CMK (cell line): ENCODE results near the gene FLAD1.
A peak's percentile ranks its signal among the peaks of the same experiment; 100 is the strongest.
"Not testable (repeated sequence)": the region's sequence is repeated elsewhere in the genome, so short reads cannot be mapped to it uniquely, and the experiment has no call there.

Experiments used
- DNase-seq: peaks from one replicate; pipeline ENCODE4 v3.0.0-alpha.2; 2010; ENCODE audit warnings: low read depth

The FLAD1 gene

DNA sequence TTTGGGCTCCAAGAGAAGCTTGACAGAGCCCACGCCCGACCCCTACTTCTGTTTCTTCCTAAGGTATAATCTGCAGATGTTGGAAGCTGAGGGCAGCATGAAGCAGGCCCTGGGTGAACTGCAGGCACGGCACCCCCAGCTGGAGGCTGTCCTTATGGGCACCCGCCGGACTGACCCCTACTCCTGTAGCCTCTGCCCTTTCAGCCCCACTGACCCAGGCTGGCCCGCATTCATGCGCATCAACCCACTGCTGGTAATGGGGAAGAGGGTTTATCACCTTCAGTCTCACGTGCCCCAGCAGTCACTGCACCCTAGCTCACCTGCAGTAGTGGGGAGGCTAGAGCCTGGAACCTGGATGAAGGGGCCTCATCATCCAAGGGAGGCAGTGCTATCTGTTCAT lies 7.1 kb downstream of the FLAD1 start:
- DNase-seq, result no peak

DNA sequence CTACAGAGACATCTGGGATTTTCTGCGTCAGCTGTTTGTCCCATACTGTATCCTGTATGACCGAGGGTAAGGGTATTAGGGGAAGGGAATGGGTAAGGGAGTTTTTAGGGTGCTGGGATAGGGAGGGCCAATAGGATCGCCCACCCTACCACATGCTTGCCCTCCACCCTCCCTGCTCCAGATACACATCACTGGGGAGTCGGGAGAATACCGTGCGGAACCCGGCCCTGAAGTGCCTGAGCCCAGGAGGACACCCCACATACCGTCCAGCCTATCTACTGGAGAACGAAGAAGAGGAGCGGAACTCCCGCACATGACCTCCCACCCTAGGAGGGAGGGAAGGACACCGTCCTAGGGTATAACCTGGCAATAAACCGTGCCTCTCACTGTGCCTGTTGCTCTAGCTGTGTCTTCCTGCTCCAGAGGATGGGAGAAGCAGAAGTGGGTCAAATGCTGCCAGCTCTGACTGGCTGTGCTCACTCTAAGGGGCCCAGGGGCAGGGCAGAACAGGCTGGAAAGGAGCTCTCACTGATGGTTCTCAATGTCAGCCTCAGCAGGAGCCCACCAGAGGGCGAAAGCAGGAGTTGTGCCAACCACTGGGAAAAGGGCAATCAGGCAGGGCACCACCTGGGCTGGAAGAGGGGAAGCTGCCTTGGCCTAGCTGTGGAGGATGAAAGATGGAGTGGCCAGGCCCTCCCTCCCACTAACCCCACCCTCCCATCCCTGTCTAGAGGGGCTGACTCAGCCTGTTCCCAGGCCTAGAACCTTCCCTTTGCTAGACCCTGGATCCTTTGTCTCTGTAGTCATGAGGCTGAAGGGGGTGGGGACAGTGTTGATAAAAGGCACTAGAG lies 9.8 kb downstream of the FLAD1 start:
- DNase-seq, result no peak

DNA sequence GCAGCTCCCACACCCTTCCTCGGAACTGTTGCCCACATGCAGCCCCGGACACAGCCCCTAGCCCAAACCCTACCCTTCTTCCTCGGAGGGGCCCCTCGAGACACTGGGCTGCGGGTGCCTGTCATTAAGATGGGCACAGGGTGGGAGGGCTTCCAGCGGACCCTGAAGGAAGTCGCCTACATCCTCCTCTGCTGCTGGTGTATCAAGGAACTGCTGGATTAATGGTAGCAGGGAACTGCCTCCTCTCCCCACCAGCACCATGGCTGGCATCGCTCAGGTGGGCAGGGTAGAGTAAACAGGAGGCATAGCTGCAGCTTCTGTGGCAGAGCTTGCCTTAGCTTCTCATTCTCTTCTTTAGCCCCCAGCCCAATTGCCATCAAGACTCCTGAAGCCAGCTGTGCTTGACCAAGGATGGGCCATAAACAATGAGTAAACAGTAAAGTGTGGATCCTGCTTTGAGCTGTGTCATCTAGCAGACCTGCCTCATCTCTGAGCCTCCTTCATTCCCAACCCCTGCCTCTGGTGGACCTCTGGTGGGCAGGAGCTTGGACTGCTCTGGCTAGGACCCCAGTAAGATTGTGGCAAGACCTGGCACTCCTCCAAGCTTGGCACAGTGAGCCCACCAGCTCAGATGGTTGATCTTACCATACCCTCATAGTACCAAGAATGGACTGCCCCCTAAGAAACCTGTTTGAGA lies 10.6 kb downstream of the FLAD1 start, which contains the start of gene LENEP:
TSS of gene LENEP (plus strand) at position 15 of the 697 bp plus-strand sequence. CDS start at position 37, 22 bp downstream.
- no peak for DNase-seq

DNA sequence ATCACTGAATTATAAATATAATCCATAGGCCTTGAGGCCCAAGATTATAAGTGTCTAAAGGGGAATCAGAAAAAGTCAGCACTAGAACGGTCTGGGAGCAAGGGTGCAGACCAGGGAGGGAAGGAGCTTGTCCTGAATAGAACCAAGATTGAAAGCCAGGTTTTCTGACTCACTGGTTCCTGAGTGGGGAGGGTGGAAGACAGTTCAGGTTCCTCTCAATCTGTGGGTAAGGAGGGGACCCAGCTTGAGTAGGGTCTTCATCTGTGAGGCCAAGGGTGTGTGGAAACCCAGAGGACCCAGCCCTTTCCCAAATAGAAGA lies 11.1 kb downstream of the FLAD1 start:
- no peak for DNase-seq

DNA sequence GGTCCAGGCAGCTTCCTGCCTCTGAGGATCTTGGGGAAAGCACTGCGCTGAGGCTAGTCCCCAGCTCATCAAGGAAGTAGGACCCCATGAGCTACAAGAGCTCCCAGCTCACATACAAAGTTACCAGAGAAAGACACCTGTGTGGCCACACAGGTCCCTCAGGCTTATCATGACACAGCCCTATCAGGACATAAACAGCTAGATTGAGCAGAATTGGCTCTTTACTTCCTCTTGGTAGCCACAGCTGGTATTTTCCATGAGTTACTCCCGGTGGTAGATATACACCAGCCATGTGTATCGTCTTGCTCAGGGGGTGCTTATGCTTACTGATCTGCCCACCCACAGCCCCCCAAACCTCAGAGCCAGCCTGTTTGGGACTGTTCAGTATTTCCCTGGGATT lies 11.4 kb downstream of the FLAD1 start:
- no peak for DNase-seq

DNA sequence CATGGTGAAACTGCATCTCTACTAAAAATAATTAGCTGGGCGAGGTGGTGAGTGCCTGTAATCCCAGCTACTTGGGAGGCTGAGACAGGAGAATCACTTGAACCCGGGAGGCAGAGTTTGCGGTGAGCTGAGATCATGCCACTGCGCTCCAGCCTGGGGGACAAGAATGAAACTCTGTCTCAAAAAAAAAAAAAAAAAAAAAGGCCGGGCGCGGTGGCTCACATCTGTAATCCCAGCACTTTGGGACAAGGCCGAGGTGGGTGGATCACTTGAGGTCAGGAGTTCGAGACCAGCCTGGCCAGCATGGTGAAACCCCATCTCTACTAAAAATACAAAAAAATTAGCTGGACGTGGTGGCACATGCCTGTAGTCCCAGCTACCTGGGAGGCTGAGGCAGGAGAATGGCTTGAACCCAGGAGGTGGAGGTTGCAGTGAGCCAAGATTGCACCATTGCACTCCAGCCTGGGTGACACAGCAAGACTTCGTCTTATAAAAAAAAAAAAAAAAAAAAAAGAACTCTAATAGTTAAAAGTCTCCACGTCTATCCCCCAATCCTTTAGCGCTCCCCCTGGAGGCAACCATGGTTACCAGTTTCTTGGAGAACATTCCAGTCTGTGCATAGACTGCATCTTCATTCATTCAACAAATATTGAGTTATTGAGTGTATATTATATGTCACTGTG lies 12.3 kb downstream of the FLAD1 start:
- DNase-seq, result not testable (repeated sequence)

DNA sequence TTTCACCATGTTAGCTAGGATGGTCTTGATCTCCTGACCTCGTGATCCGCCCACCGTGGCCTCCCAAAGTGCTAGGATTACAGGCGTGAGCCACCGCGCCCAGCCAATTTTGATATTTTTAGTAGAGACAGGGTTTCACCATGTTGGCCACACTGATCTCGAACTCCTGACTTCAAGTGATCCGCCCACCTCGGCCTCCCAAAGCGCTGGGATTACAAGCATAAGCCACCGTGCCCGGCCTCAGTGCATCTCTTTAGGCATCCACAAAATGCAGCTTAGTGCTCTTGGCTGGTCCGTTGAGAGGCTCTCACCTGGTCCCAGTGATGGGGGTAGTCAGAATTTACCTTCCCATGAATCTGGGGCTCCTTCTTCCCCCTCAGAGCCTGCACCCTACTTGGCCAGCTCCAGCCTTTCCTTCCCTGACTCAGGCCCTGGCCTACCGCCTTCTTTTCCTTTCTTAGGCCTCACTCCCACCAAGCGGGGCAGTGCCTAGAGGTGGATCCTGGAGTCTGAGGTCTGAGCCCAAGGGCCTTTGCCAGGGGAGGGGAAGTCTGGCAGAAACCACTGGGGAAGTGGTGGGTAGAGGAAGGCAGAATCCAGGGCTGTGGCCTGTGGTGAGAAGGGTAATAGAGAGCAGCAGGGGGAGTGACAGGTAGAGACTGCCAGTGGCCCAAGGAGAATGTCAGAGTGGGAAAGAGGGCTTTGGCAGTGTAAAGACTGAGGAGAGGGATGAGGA lies 14.0 kb downstream of the FLAD1 start:
- no peak for DNase-seq

DNA sequence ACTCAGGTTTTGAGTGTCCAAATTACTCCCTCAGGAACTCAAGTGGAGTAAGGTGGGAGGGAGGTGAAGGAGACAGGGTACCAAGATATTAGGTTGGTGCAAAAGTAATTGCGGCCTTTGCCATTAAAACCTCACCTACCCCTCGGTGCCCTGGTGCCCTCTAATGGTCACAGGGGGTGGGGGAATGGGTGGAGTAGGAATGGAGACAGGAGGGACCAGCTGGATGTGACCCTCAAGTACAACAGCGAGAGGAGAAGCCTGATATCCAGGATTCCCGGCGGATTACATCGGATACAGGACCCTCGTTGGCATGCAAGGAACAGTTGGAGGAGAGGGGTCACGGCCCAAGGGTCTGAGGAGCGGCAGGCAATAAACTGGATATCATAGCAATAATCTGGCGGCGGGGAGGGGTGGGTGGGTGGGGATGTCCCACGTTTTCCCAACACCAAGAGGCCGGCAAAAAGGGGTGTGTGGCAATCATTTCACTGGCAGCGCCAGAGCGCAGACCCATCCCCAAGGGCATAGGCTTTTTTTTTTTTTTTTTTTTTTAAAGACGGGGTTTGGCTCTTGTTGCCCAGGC lies 15.1 kb downstream of the FLAD1 start:
- no peak for DNase-seq

DNA sequence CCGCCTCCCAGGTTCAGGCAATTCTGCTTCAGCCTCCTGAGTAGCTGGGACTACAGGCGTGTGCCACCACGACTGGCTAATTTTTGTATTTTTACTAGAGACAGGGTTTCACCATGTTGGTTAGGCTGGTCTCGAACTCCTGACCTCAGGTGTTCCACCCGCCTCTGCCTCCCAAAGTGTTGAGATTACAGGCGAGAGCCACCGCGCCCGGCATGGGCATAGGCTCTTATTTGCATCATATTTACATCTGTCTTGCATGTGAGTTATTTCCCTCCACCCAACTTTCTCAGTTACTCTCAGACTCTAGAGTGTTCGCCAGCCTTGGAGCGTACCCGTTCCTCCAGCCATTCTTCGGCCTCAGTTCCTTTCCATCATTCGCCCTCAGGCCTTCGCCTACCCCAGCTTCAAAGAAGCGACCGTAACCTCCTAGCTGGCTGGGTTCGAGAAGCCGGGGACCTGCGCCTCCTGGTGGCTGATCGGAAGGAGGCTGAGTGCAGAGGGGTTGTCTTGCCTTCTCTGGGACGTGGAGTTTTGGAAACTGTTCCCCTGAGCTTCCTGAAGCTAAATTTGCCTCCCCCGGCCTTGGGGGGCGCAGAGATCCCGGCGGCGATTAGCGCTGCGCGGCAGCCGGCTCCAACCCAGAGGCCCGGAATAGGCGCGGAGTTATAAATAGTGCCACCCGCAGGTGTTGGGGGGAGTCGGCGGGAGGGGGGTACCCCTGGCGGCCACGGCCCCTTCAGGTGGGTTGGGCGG lies 15.8 kb downstream of the FLAD1 start:
- DNase-seq, result peak; percentile 90

DNA sequence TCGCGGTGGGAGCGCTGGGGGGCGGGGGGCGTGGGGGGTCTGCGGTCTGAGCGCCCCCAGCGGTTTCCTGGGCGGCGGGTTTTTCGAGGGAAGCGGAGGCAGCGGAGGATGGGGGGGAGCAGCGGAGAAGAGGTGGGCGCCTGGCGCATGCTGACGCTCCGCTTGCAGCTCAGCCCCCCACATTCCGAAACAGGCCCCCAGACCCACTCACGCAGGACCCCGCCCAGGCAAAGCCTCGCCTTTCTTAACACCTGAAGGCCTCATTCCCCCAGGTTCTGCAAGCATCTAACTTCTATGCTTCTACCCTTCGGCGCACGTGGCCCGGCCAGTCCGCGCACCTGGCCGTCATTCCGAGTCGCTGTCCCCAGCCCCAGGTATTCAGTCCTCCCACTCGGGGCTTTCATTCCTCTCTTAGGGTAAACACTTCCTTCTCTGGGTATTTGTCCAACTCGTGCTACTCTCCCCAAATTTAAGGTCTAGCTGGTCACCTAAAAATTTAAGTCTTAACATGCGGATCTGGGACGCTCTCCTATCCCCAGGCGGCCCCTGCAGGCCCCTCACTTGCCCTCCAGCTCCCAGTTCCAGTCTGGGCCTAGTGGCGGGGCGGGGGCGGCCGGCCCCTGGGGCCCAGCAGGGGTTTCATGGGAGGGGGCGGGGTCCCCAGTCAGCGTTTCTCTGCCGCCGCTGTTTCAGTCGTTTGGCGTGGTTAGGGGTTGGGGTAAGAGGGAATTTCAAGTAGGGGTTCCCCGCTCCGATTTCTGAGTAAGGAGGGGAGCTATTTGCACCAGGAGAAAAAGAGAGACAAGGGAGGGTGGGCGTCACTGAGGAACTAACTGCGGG lies 16.6 kb downstream of the FLAD1 start:
- no peak for DNase-seq

DNA sequence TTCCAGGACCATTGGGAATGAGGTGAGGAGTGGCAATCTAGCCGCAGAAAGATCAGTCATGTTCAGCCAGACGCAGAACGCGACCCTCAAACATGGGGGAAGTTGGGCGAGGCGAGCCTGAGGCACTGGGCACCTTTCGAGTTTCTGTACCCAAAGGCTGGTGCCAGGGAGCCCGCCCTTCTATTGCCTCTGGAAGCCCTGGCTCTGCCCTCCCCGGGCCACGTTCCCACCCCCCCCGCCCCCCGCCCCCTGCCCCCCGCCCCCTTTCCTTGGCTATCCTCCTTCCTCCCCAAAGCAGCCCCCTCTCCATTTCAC lies 17.2 kb downstream of the FLAD1 start:
- DNase-seq, result no peak

DNA sequence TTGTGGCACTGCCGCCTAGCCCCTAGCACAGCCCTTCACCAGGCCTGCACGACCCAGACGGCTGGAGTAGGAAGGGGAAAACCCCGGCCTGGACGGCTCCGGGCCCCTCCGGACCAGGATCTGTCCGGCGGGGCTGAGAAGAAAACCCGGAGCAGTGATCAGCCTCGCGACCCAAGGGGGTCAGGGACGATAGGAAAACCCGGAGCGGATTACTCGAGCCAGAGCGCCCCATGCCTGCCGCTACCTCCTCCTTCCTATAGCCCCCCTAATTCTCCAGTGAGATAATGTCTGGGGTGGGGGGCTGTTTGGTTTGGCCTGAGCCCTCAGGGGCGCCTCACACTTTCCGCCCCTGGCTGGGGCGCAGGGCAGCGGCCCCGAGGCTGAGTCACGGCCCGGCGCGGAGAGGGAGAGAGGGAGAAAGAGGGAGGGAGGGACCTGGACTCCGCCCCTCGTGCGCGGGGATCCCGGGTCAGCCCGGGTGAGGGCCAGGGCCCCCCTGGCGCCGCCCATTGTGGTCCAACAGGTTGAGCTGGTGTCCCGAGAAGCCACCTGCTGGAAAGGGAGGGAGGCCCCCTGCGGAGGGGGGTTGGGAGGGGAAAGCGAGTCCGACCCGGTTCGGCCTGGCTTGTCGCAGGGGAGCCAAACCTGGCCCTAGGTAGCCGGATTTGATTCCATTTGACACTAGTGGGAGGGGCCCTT lies 17.7 kb downstream of the FLAD1 start:
- peak; percentile 93 for DNase-seq

DNA sequence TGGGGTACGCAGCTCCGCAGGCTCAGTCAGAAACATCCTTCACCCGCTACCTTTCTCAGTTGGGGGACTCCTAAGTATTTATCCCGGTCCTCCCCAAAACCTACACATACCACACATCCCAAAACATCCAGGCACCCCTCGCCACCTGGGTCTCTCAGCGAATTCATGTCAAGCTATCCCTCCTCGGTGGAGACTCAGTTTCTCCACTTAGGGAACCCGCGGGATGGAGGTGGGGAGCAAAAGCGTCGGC lies 18.2 kb downstream of the FLAD1 start:
- no peak for DNase-seq

DNA sequence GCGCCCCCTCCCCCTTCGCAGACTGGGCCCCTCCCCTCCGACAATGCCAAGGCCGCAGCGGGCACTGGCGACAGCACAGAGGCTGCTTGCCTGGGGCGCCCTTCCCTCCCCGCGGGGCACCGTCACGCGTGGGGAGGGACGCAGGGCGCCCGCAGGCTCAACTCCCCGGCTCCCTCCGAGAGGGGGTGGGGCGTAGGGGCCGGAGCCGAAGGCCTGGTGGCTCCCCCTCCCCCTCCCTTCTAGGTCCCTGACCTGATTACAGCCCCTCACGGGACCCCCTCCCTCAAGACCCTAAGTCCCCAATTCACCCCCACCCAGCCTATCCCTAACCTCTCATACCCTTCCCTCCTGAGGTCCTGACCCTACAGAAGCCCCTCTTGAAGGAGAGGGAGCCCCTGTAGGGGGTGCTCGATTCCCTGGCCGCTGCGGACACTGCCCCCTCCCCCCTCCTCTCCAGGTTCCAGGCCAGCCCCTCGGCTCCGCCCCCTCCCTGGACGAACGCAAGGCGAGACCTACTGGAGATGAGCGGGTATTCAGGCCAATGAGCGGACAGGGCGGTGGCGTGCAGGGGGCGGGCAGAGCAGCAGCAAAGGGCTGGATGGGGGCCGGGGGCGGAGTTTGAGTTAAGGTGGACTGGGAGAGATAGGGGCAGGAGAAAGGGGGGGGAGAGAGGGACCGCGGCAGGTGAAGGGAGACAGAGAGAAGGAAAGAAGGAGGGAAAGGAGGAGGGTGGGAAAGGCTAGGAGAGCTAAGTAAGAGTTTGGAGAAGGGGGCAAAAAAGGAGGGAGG lies 18.7 kb downstream of the FLAD1 start:
- peak; percentile 99 for DNase-seq

DNA sequence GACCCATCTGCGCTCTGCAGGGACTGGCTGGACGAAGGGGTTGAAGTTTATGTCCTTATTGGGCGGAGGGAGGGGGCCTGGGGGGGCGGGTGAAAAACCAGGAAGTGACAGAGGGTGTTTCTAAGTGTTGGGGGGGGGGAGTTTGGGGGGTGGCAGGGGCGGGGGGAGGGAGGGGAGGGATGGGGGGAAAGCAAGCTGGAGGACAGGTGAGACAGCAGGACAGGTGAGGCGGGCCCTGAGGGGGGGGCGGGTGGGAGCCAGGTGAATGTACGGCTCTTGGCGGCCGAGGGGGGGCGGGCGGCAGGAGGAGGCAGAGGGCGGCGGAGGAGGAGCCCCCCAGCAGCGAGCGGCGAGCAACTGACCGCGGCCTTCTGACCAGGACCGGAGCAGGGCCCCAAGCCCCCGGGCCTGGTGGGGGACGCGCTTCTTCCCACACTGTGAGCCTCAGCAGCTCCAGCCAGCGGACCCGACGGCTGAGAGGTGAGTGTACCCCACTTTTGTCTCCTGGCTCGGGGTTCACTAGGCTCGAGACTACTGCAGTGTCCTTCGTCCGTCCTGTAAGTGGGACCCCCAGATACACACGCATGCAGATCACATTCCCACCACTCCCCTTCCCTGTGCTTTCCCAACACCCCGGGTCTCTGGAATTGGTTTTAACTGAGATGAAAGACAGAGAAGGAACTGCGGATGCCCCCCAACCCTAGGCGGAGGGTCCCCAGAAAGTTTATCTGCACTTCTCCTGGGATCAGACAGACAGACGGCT lies 19.5 kb downstream of the FLAD1 start, which contains the start of gene ZBTB7B:
TSS of gene ZBTB7B (plus strand) at position 339 of the 763 bp plus-strand sequence. CDS start 11,859 bp downstream, outside the sequence.
- no peak for DNase-seq

DNA sequence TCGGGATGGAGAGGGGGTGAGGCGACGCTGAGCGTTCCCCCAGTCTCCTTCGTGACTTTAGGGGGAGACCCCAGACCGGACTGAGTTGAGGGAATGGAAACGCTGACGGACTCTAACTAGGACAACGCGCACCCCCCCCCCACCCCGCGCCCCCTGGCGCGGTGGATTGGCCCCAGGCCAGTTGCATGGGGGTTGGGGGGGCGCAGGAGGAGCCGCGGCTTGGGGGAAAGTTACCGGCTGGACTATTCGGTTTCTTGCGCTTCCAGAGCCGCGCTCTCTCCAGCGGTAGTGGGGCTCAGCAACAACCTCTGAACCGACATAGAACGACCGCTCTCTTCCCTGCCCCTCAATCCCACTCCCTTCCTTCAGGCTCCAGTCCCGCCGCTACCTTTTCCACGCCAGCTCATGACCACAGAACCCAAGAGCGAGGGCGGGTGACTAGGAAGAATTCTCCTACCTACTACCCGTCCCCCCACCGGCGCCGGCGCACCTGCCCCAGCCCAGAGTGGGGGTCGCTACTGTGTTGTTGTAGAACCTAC lies 20.2 kb downstream of the FLAD1 start:
- DNase-seq, result no peak

DNA sequence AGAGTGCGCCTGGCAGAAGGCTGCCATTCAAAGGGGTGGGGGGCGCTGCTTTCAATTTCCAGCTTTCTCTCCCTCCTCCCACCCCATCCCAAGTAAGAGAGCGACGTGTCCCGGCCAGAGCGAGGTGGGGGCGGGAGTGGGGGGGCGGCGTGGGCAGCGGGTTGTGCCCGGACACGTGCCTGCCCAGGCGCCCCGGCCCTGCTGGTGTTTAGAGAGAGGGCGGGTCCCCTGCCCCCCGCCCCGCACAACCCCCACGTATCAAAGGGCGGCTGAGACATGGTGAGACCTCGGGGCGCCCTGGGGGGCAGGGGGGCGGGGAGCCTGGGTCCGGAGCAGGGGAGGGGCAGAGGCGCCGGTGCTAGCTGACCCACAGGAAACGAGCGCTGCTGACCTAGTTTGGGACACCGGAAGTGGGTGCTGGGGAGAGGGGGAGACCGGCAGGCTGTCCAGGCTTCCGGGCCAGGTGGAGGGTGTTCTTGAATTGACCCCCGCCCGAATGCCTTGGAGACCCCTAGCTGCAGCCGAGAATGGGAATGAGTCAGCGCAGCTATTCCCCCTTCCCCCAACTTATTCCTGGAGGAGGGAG lies 20.7 kb downstream of the FLAD1 start:
- no peak for DNase-seq
